Neural progenitor cell (in vitro differentiated cells): ENCODE results near the gene CUEDC1. TPM values are rescaled to one million over a fixed set of nuclear protein-coding genes. Genes with fewer than 3 reads are reported as not detected.
A peak's percentile ranks its signal among the peaks of the same experiment; 100 is the strongest.

Experiments
- DNase-seq: peaks from one replicate; pipeline ENCODE4 v3.0.0-alpha.2; 2016; ENCODE audit warnings: low spot score
- H2AFZ ChIP-seq: fragments of 200-600 bp; sonication (generic); replicated peaks from 2 replicates; pipeline ENCODE4 v1.6.1; 2016; ENCODE audit warnings: antibody characterized with exemption
- H3F3A ChIP-seq: fragments of 200-600 bp; sonication (generic); 2 replicates; pipeline ENCODE4 v1.6.1; 2016; ENCODE audit warnings: antibody characterized with exemption, low read depth
- H3K27ac ChIP-seq: fragments of 200-600 bp; sonication (generic); 2 replicates; pipeline ENCODE4 v1.5.1; 2016; ENCODE audit warnings: mild to moderate bottlenecking
- H3K27me3 ChIP-seq: fragments of 200-600 bp; sonication (generic); 2 replicates; pipeline ENCODE4 v1.6.1; 2016; ENCODE audit warnings: mild to moderate bottlenecking, moderate library complexity
- H3K36me3 ChIP-seq: fragments of 200-600 bp; sonication (generic); 2 replicates; pipeline ENCODE4 v1.5.1; 2016
- H3K4me1 ChIP-seq: fragments of 200-600 bp; sonication (generic); 2 replicates; pipeline ENCODE4 v1.6.1; 2016; ENCODE audit warnings: mixed run types
- H3K4me2 ChIP-seq: fragments of 200-600 bp; sonication (generic); 2 replicates; pipeline ENCODE4 v1.6.1; 2016
- H3K4me3 ChIP-seq: fragments of 200-600 bp; sonication (generic); 2 replicates; pipeline ENCODE4 v1.5.1; 2016
- H3K79me2 ChIP-seq: fragments of 200-600 bp; sonication (generic); 2 replicates; pipeline ENCODE4 v1.6.1; 2016; ENCODE audit warnings: low read depth
- H3K9ac ChIP-seq: fragments of 200-600 bp; sonication (generic); 2 replicates; pipeline ENCODE4 v1.6.1; 2016
- H3K9me3 ChIP-seq: fragments of 200-600 bp; sonication (generic); 2 replicates; pipeline ENCODE4 v1.5.1; 2016; ENCODE audit warnings: low read depth
- H4K20me1 ChIP-seq: fragments of 200-600 bp; sonication (generic); 2 replicates; pipeline ENCODE4 v1.6.1; 2016; ENCODE audit warnings: low read depth
- H3K27ac Mint-ChIP-seq: 3 replicates; pipeline ENCODE4 v1.8.0; 2021; ENCODE audit warnings: mixed read lengths
- H3K27me3 Mint-ChIP-seq: 2 replicates; pipeline ENCODE4 v1.8.0; 2022; ENCODE audit warnings: low read depth, mild to moderate bottlenecking, inconsistent platforms, moderate library complexity, mixed read lengths; ENCODE audit not compliant: insufficient read depth
- H3K36me3 Mint-ChIP-seq: 3 replicates; pipeline ENCODE4 v1.8.0; 2021; ENCODE audit warnings: mixed read lengths
- H3K4me1 Mint-ChIP-seq: 3 replicates; pipeline ENCODE4 v1.8.0; 2021; ENCODE audit warnings: mixed read lengths
- H3K4me3 Mint-ChIP-seq: 3 replicates; pipeline ENCODE4 v1.8.0; 2021; ENCODE audit warnings: mild to moderate bottlenecking, moderate library complexity, mixed read lengths
- H3K9me3 Mint-ChIP-seq: 3 replicates; pipeline ENCODE4 v1.8.0; 2020; ENCODE audit warnings: mixed read lengths
- CTCF ChIP-seq: fragments of 200-600 bp; sonication (generic); IDR thresholded peaks from 2 replicates; pipeline ENCODE4 v1.5.1; 2017; ENCODE audit warnings: antibody characterized with exemption, mild to moderate bottlenecking
- EZH2 ChIP-seq: fragments of 200-600 bp; sonication (generic); IDR thresholded peaks from 2 replicates; pipeline ENCODE4 v1.6.1; 2017; ENCODE audit warnings: antibody characterized with exemption, mild to moderate bottlenecking, moderate library complexity
- EZH2phosphoT487 ChIP-seq: fragments of 200-600 bp; sonication (generic); IDR thresholded peaks from 2 replicates; pipeline ENCODE4 v1.6.1; 2017; ENCODE audit warnings: antibody characterized with exemption
- total RNA-seq: library from RNA; depleted of rRNA; stranded (reverse); fragments of >200 nt; gene quantifications from 2 replicates; pipeline ENCODE4 v1.2.3, GENCODE V29; 2015; ENCODE audit warnings: low replicate concordance

Gene CUEDC1
- total RNA-seq, 1 donor from 2014 or later = 8.8 TPM

- H3K36me3 ChIP-seq = no peaks in the 10 kb centered on the region
Observed at GRCh38 chr17:57868910-57869616, 86.1 kb downstream of the CUEDC1 start.

DNA sequence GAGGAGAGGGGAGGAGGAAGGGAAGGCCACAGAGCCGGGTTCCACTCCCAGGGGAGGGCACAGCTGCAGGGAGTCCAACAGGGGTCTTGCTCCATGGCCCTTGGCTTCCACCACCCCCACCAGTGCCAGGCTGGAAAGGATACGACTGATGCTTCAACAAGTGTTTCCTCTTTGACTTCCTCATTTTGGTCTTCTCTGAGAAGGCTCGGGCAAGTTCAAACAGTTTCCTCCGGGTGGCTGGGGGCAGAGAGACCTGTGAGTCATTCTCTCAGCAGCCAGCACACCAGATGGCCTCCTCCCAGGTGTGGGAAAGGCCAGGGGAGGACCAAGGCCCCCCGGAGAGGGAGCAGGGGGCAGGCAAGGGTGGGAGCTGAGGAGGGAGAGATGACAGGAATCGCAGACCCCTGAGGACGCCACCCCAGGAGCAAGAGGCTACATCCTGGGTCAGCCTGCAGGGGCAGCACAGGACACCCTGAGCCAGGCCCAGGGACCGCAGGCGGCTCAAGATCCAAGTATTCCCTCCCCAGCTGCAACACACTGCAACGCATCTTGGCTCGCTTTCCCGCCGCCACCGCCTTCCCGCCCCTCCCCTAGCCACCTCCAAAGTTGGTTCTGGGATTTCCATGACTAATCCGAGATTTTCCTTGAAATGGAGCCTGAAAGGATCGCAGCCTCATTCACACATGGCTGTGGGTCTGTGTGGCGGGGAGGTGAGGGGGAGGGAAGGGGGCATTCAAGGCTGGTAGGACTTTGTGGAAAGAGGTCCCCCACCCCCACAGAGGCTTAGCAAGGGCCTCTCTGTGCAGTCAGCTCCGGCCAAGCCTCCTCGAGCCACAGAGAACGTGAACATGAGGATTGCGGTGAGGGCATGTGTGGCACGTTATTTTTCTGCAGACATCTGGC, 87.0 kb downstream of the CUEDC1 start:
- Histone ChIP-seq H3K9me3 (no peaks in the 10 kb centered on the region), H3K27ac (no peak overlapping the region), H3K79me2 (no peaks in the 10 kb centered on the region), H2AFZ (no peak overlapping the region), H4K20me1 (no peaks in the 10 kb centered on the region), H3K36me3 (no peaks in the 10 kb centered on the region), H3K4me1 (peaks cover 14% of the 10 kb centered on the region), H3K27me3 (peaks cover 9% of the 10 kb centered on the region), H3K4me3 (no peak overlapping the region), H3K4me2 (peak overlapping the region; percentile 36), H3K9ac (no peak overlapping the region), H3F3A (peaks cover 13% of the 10 kb centered on the region)
- Mint-ChIP-seq H3K9me3 (no peaks in the 10 kb centered on the region), H3K27ac (peak overlapping the region; percentile 93), H3K4me1 (peaks cover 60% of the 10 kb centered on the region), H3K36me3 (peaks cover 44% of the 10 kb centered on the region), H3K27me3 (peaks cover 11% of the 10 kb centered on the region), H3K4me3 (peak overlapping the region; percentile 50)
- TF ChIP-seq EZH2 (no peak), EZH2phosphoT487 (no peak), CTCF (peak; percentile 57)
- peak; percentile 84 for DNase-seq

More at GRCh38 chr17:57868910-57869616, 86.1 kb downstream of the CUEDC1 start:
- Histone ChIP-seq H3F3A (peaks cover 17% of the 10 kb centered on the region), H3K27me3 (peaks cover 14% of the 10 kb centered on the region), H3K4me1 (peaks cover 14% of the 10 kb centered on the region), H3K4me3 (no peak overlapping the region), H3K79me2 (no peaks in the 10 kb centered on the region), H3K4me2 (peak overlapping the region; percentile 36), H3K9me3 (no peaks in the 10 kb centered on the region), H4K20me1 (no peaks in the 10 kb centered on the region), H2AFZ (no peak overlapping the region), H3K9ac (no peak overlapping the region), H3K27ac (no peak overlapping the region)
- peak overlapping the region; percentile 31 for H3K4me3 Mint-ChIP-seq
- H3K9me3 Mint-ChIP-seq = no peaks in the 10 kb centered on the region
- DNase-seq = no peak
- H3K36me3 Mint-ChIP-seq = peaks cover 46% of the 10 kb centered on the region
- H3K27me3 Mint-ChIP-seq = peaks cover 11% of the 10 kb centered on the region
- H3K27ac Mint-ChIP-seq = peak overlapping the region; percentile 93
- TF ChIP-seq CTCF (no peak), EZH2 (no peak), EZH2phosphoT487 (no peak)
- peaks cover 64% of the 10 kb centered on the region for H3K4me1 Mint-ChIP-seq

GRCh38 chr17:57867126-57867525, 88.1 kb downstream of the CUEDC1 start:
- H3K4me3 ChIP-seq = no peak overlapping the region
- H3K4me1 Mint-ChIP-seq = peaks cover 65% of the 10 kb centered on the region
- no peak overlapping the region for H3K27ac Mint-ChIP-seq
- no peaks in the 10 kb centered on the region for H3K36me3 ChIP-seq
- H3K9ac ChIP-seq = no peak overlapping the region
- H3K4me2 ChIP-seq = no peak overlapping the region
- peaks cover 22% of the 10 kb centered on the region for H3F3A ChIP-seq
- H3K27me3 ChIP-seq = peaks cover 13% of the 10 kb centered on the region
- TF ChIP-seq CTCF = no peak
- no peak for TF ChIP-seq EZH2phosphoT487
- TF ChIP-seq EZH2 = no peak
- no peak overlapping the region for H3K4me3 Mint-ChIP-seq
- peaks cover 3% of the 10 kb centered on the region for H4K20me1 ChIP-seq
- no peak overlapping the region for H2AFZ ChIP-seq
- peaks cover 39% of the 10 kb centered on the region for H3K36me3 Mint-ChIP-seq
- H3K27me3 Mint-ChIP-seq = peaks cover 13% of the 10 kb centered on the region
- H3K79me2 ChIP-seq = no peaks in the 10 kb centered on the region
- no peak overlapping the region for H3K27ac ChIP-seq
- no peak for DNase-seq
- no peaks in the 10 kb centered on the region for H3K9me3 Mint-ChIP-seq
- peaks cover 24% of the 10 kb centered on the region for H3K4me1 ChIP-seq
- no peaks in the 10 kb centered on the region for H3K9me3 ChIP-seq
